Measurements from ENCODE around the gene ZC3H18. TPM values are rescaled to one million over a fixed set of nuclear protein-coding genes. Genes with fewer than 3 reads are reported as not detected.
"Not testable (repeated sequence)": the region's sequence is repeated elsewhere in the genome, so short reads cannot be mapped to it uniquely, and the experiment has no call there.

ZC3H18 gene
- total RNA-seq, 1 donor from 2014 or later = 49.3 TPM

DNA sequence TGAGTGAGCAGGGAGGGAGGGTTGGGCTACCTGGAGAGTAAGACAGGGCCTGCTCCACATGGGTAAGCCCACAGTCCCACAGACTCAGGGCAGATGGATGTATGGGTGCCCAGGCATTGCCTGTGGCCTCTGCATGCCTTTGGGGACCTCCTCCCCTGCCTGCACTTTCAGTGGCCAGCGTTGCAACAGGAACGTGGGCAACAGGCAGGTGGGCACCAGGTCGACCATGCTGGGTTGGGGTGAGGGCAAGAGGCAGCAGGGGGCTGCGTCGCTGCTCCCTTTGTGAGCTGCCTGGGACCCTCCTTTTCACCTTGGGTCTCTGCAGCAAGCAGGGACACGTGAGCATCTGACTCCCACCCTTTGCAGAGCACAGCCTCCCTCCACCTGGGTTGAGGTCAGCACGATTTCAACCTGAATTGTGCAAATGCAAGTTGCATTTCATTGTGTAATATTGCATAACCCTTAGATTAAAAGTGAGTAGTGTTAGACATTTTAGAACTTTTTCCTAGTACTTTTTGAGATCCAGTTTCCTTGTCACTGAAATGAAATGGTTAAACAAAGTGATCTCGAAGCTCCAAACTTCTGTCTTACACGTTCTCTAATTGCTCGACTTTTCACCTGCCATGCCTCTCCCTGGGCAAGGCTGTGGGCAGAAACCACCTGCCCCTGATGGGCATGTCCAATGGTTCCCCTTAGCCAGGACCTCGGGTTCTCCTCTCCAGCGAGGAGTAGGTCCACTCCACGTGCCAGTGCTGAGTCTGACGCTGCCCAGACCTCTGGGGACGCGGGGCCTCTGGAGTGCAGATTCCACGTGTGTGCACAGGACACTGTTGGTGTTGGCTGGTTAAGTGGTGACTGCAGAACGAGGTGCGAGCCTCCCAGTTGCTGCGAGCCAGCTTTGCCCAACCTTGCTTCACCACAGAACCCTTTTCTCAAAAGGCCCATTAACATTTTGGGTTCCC lies 35.3 kb downstream of the ZC3H18 start:
- no peak for DNase-seq (ENCODE audit: low spot score)
- H3K27me3 Mint-ChIP-seq (ENCODE audit: unreplicated experiment) = peaks cover 2% of the 10 kb centered on the region
- H3K4me3 Mint-ChIP-seq (ENCODE audit: unreplicated experiment) = no peak overlapping the region
- no peaks in the 10 kb centered on the region for H3K9me3 Mint-ChIP-seq (ENCODE audit: unreplicated experiment)
- TF ChIP-seq, protein P1, sequence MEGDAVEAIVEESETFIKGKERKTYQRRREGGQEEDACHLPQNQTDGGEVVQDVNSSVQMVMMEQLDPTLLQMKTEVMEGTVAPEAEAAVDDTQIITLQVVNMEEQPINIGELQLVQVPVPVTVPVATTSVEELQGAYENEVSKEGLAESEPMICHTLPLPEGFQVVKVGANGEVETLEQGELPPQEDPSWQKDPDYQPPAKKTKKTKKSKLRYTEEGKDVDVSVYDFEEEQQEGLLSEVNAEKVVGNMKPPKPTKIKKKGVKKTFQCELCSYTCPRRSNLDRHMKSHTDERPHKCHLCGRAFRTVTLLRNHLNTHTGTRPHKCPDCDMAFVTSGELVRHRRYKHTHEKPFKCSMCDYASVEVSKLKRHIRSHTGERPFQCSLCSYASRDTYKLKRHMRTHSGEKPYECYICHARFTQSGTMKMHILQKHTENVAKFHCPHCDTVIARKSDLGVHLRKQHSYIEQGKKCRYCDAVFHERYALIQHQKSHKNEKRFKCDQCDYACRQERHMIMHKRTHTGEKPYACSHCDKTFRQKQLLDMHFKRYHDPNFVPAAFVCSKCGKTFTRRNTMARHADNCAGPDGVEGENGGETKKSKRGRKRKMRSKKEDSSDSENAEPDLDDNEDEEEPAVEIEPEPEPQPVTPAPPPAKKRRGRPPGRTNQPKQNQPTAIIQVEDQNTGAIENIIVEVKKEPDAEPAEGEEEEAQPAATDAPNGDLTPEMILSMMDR (IDR thresholded peaks at IDR 0.05; ENCODE audit: unreplicated experiment) = no peak
- H3K4me1 Mint-ChIP-seq (ENCODE audit: unreplicated experiment) = peaks cover 6% of the 10 kb centered on the region
- peaks cover 28% of the 10 kb centered on the region for H3K36me3 Mint-ChIP-seq (ENCODE audit: low read depth, unreplicated experiment)
- no peak overlapping the region for H3K27ac Mint-ChIP-seq (ENCODE audit: unreplicated experiment)

GRCh38 chr16:88606148-88606757 lies 36.0 kb downstream of the ZC3H18 start:
- H3K27ac Mint-ChIP-seq (ENCODE audit: unreplicated experiment) = peak overlapping the region; percentile 61
- TF ChIP-seq, protein P1 (IDR thresholded peaks at IDR 0.05; ENCODE audit: unreplicated experiment) = no peak
- H3K9me3 Mint-ChIP-seq (ENCODE audit: unreplicated experiment) = no peaks in the 10 kb centered on the region
- H3K4me1 Mint-ChIP-seq (ENCODE audit: unreplicated experiment) = peaks cover 13% of the 10 kb centered on the region
- DNase-seq (ENCODE audit: low spot score) = no peak
- H3K4me3 Mint-ChIP-seq (ENCODE audit: unreplicated experiment) = no peak overlapping the region
- H3K27me3 Mint-ChIP-seq (ENCODE audit: unreplicated experiment) = peaks cover 2% of the 10 kb centered on the region
- H3K36me3 Mint-ChIP-seq (ENCODE audit: low read depth, unreplicated experiment) = peaks cover 30% of the 10 kb centered on the region

DNA sequence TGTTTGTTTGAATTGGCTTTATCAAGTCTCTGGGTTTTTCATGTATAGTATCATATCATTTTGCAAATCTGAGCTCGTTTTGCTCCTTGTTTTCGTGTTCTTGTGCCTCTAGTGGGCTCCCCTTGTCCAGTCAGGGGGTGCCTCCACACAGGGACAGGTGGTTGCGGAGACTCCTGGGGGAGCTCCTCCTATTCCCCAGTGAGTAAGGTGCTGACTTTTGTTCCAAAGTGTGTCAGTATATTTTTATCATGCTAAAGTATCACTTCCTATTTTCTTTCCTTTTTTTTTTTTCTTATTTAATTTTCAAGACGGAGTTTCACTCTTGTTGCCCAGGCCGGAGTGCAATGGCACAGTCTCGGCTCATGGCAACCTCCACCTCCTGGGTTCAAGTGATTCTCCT lies 37.9 kb downstream of the ZC3H18 start:
- H3K27ac Mint-ChIP-seq (ENCODE audit: unreplicated experiment) = peak overlapping the region; percentile 33
- DNase-seq (ENCODE audit: low spot score) = no peak
- H3K36me3 Mint-ChIP-seq (ENCODE audit: low read depth, unreplicated experiment) = peaks cover 29% of the 10 kb centered on the region
- H3K27me3 Mint-ChIP-seq (ENCODE audit: unreplicated experiment) = peaks cover 2% of the 10 kb centered on the region
- H3K4me1 Mint-ChIP-seq (ENCODE audit: unreplicated experiment) = peaks cover 14% of the 10 kb centered on the region
- TF ChIP-seq, protein P1 (IDR thresholded peaks at IDR 0.05; ENCODE audit: unreplicated experiment) = no peak
- H3K4me3 Mint-ChIP-seq (ENCODE audit: unreplicated experiment) = no peak overlapping the region
- no peaks in the 10 kb centered on the region for H3K9me3 Mint-ChIP-seq (ENCODE audit: unreplicated experiment)

DNA sequence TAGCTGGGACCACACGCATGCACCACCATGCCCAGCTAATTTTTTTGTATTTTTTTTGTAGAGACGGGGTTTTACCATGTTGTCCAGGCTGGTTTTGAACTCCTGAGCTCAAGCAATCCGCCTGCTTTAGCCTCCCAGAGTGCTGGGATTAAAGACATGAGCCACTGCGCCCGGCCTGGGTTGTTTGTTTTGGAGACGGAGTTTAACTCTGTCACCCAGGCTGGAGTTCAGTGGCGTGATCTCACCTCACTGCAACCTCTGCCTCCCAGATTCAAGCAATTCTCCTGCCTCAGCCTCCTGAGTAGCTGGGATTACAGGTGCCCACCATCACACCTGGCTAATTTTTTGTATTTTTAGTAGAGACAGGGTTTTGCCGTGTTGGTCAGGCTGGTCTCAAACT lies 39.2 kb downstream of the ZC3H18 start:
- not testable (repeated sequence) for H3K9me3 Mint-ChIP-seq (ENCODE audit: unreplicated experiment); H3K4me3 Mint-ChIP-seq (ENCODE audit: unreplicated experiment); H3K27me3 Mint-ChIP-seq (ENCODE audit: unreplicated experiment); DNase-seq (ENCODE audit: low spot score); H3K27ac Mint-ChIP-seq (ENCODE audit: unreplicated experiment)
- Mint-ChIP-seq H3K36me3 (ENCODE audit: low read depth, unreplicated experiment) (peaks cover 37% of the 10 kb centered on the region), H3K4me1 (ENCODE audit: unreplicated experiment) (peaks cover 15% of the 10 kb centered on the region)

- DNase-seq (ENCODE audit: low spot score) = no peak
- TF ChIP-seq, protein P1 (IDR thresholded peaks at IDR 0.05; ENCODE audit: unreplicated experiment) = no peak
Observed at GRCh38 chr16:88610080-88610479, 39.9 kb downstream of the ZC3H18 start.

More at GRCh38 chr16:88610080-88610479, 39.9 kb downstream of the ZC3H18 start:
- H3K27me3 Mint-ChIP-seq (ENCODE audit: unreplicated experiment) = peaks cover 5% of the 10 kb centered on the region
- no peak overlapping the region for H3K27ac Mint-ChIP-seq (ENCODE audit: unreplicated experiment)
- peaks cover 37% of the 10 kb centered on the region for H3K36me3 Mint-ChIP-seq (ENCODE audit: low read depth, unreplicated experiment)
- no peak overlapping the region for H3K4me3 Mint-ChIP-seq (ENCODE audit: unreplicated experiment)
- peaks cover 17% of the 10 kb centered on the region for H3K4me1 Mint-ChIP-seq (ENCODE audit: unreplicated experiment)
- no peaks in the 10 kb centered on the region for H3K9me3 Mint-ChIP-seq (ENCODE audit: unreplicated experiment)

Measured in endothelial cell (in vitro differentiated cells).